ENCODE results near the gene CASZ1.
A peak's percentile ranks its signal among the peaks of the same experiment; 100 is the strongest.

Gene CASZ1

GRCh38 chr1:10650556-10651388 is 145.7 kb downstream of the CASZ1 start:
- DNase-seq, result no peak

GRCh38 chr1:10649517-10650201 is 146.8 kb downstream of the CASZ1 start:
- DNase-seq, result no peak

- no peak for DNase-seq
Observed at GRCh38 chr1:10648689-10649516, 147.5 kb downstream of the CASZ1 start.

GRCh38 chr1:10647414-10648170 is 148.9 kb downstream of the CASZ1 start:
- no peak for DNase-seq

GRCh38 chr1:10646347-10646861 is 150.0 kb downstream of the CASZ1 start:
- DNase-seq, result no peak

- DNase-seq, result no peak
Observed at GRCh38 chr1:10644307-10645128, 151.9 kb downstream of the CASZ1 start.

GRCh38 chr1:10643607-10644306 is 152.7 kb downstream of the CASZ1 start:
- DNase-seq, result peak; percentile 81

GRCh38 chr1:10642403-10643080 is 153.9 kb downstream of the CASZ1 start:
- no peak for DNase-seq

- DNase-seq, result no peak
Observed at GRCh38 chr1:10641976-10642375, 154.5 kb downstream of the CASZ1 start.

- no peak for DNase-seq
Observed at GRCh38 chr1:10640843-10641553, 155.4 kb downstream of the CASZ1 start.

GRCh38 chr1:10639775-10640578 is 156.5 kb downstream of the CASZ1 start:
- DNase-seq, result peak; percentile 96

GRCh38 chr1:10639011-10639774 is 157.3 kb downstream of the CASZ1 start:
- no peak for DNase-seq

- no peak for DNase-seq
Observed at GRCh38 chr1:10638559-10639005, 157.9 kb downstream of the CASZ1 start.

GRCh38 chr1:10637834-10638558 is 158.4 kb downstream of the CASZ1 start:
- DNase-seq, result no peak

- DNase-seq, result no peak
Observed at GRCh38 chr1:10637400-10637799, 159.0 kb downstream of the CASZ1 start.

GRCh38 chr1:10635992-10636391 is 160.5 kb downstream of the CASZ1 start:
- no peak for DNase-seq

Data from NCI-H1105 treated with DMSO at 0.1 percent for 48 hours (cell line).